ENCODE measurements around the gene CHTF18. TPM values are rescaled to one million over a fixed set of nuclear protein-coding genes. Genes with fewer than 3 reads are reported as not detected.
A peak's percentile ranks its signal among the peaks of the same experiment; 100 is the strongest.

Gene CHTF18
- total RNA-seq, 2 donors from 2014 or later = 74.5 to 97.8 TPM

- Mint-ChIP-seq H3K27me3 (ENCODE audit: low read depth) (no peaks in the 10 kb centered on the region), H3K4me3 (no peak overlapping the region), H3K9me3 (no peaks in the 10 kb centered on the region), H3K4me1 (ENCODE audit: low read depth) (peaks cover 6% of the 10 kb centered on the region), H3K27ac (no peak overlapping the region), H3K36me3 (ENCODE audit: insufficient read depth in 2 of 2) (peaks cover 0 to 18% of the 10 kb centered on the region in 2 donors)
- no peak for ATAC-seq (replicated peaks in 1 of 2)
- DNase-seq = no peak
Observed at GRCh38 chr16:794853-795466, 6.5 kb downstream of the CHTF18 start.

GRCh38 chr16:795580-796229 lies 7.3 kb downstream of the CHTF18 start:
- H3K27me3 Mint-ChIP-seq (ENCODE audit: low read depth) = no peaks in the 10 kb centered on the region
- H3K4me3 Mint-ChIP-seq = no peak overlapping the region
- H3K4me1 Mint-ChIP-seq (ENCODE audit: low read depth) = peaks cover 6% of the 10 kb centered on the region
- no peak overlapping the region for H3K27ac Mint-ChIP-seq
- H3K9me3 Mint-ChIP-seq = no peaks in the 10 kb centered on the region
- peaks cover 0 to 18% of the 10 kb centered on the region in 2 donors for H3K36me3 Mint-ChIP-seq (ENCODE audit: insufficient read depth in 2 of 2)
- no peak for ATAC-seq (replicated peaks in 1 of 2)
- no peak for DNase-seq

- no peak for DNase-seq
- Mint-ChIP-seq H3K4me1 (ENCODE audit: low read depth) (peaks cover 3% of the 10 kb centered on the region), H3K36me3 (ENCODE audit: insufficient read depth in 2 of 2) (peaks cover 0 to 11% of the 10 kb centered on the region in 2 donors), H3K9me3 (no peaks in the 10 kb centered on the region), H3K27me3 (ENCODE audit: low read depth) (no peaks in the 10 kb centered on the region), H3K4me3 (no peak overlapping the region), H3K27ac (no peak overlapping the region)
- ATAC-seq (replicated peaks in 1 of 2) = no peak
Observed at GRCh38 chr16:796296-797119, 8.1 kb downstream of the CHTF18 start.

GRCh38 chr16:797120-797420 lies 8.7 kb downstream of the CHTF18 start:
- ATAC-seq (replicated peaks in 1 of 2) = peak; percentile 44 to 50
- Mint-ChIP-seq H3K27me3 (ENCODE audit: low read depth) (no peaks in the 10 kb centered on the region), H3K4me3 (no peak overlapping the region), H3K27ac (no peak overlapping the region), H3K4me1 (ENCODE audit: low read depth) (no peaks in the 10 kb centered on the region), H3K9me3 (no peaks in the 10 kb centered on the region), H3K36me3 (ENCODE audit: insufficient read depth in 2 of 2) (peaks cover 0 to 8% of the 10 kb centered on the region in 2 donors)
- DNase-seq = peak in 1 of 2 donors; percentile 26

GRCh38 chr16:797686-798085 lies 9.3 kb downstream of the CHTF18 start:
- no peaks in the 10 kb centered on the region for H3K27me3 Mint-ChIP-seq (ENCODE audit: low read depth)
- H3K27ac Mint-ChIP-seq = no peak overlapping the region
- H3K4me3 Mint-ChIP-seq = no peak overlapping the region
- H3K4me1 Mint-ChIP-seq (ENCODE audit: low read depth) = no peaks in the 10 kb centered on the region
- peaks cover 0 to 8% of the 10 kb centered on the region in 2 donors for H3K36me3 Mint-ChIP-seq (ENCODE audit: insufficient read depth in 2 of 2)
- DNase-seq (no peak), ATAC-seq (replicated peaks in 1 of 2) (no peak)
- H3K9me3 Mint-ChIP-seq = no peaks in the 10 kb centered on the region

- Mint-ChIP-seq H3K9me3 (no peaks in the 10 kb centered on the region), H3K4me1 (ENCODE audit: low read depth) (no peaks in the 10 kb centered on the region), H3K36me3 (ENCODE audit: insufficient read depth in 2 of 2) (peaks cover 0 to 8% of the 10 kb centered on the region in 2 donors), H3K4me3 (no peak overlapping the region), H3K27me3 (ENCODE audit: low read depth) (no peaks in the 10 kb centered on the region), H3K27ac (no peak overlapping the region)
- DNase-seq = no peak
- ATAC-seq (replicated peaks in 1 of 2) = no peak
Observed at GRCh38 chr16:798666-799065, 10.2 kb downstream of the CHTF18 start.

GRCh38 chr16:799111-799947 lies 10.9 kb downstream of the CHTF18 start:
- Mint-ChIP-seq H3K4me1 (ENCODE audit: low read depth) (no peaks in the 10 kb centered on the region), H3K4me3 (no peak overlapping the region), H3K36me3 (ENCODE audit: insufficient read depth in 2 of 2) (peaks cover 0 to 8% of the 10 kb centered on the region in 2 donors), H3K27me3 (ENCODE audit: low read depth) (no peaks in the 10 kb centered on the region), H3K9me3 (no peaks in the 10 kb centered on the region), H3K27ac (no peak overlapping the region)
- no peak for DNase-seq
- no peak for ATAC-seq (replicated peaks in 1 of 2)

GRCh38 chr16:799948-800833 lies 11.8 kb downstream of the CHTF18 start, which contains the start of gene GNG13:
TSS of gene GNG13 (minus strand) at chr16:800734. CDS start at chr16:799077, 1,657 bp downstream.
- DNase-seq (no peak), ATAC-seq (replicated peaks in 1 of 2) (peak in 1 of 2 donors; percentile 15)
- Mint-ChIP-seq H3K27me3 (ENCODE audit: low read depth) (no peaks in the 10 kb centered on the region), H3K4me3 (no peak within 1 kb of the TSS), H3K4me1 (ENCODE audit: low read depth) (no peaks in the 10 kb centered on the region), H3K36me3 (ENCODE audit: insufficient read depth in 2 of 2) (peaks cover 0 to 8% of the 10 kb centered on the region in 2 donors), H3K9me3 (no peaks in the 10 kb centered on the region), H3K27ac (no peak within 1 kb of the TSS)

GRCh38 chr16:800834-801511 lies 12.6 kb downstream of the CHTF18 start:
- Mint-ChIP-seq H3K27me3 (ENCODE audit: low read depth) (no peaks in the 10 kb centered on the region), H3K9me3 (no peaks in the 10 kb centered on the region), H3K36me3 (ENCODE audit: insufficient read depth in 2 of 2) (peaks cover 0 to 8% of the 10 kb centered on the region in 2 donors), H3K4me3 (no peak overlapping the region), H3K4me1 (ENCODE audit: low read depth) (peaks cover 2% of the 10 kb centered on the region), H3K27ac (no peak overlapping the region)
- DNase-seq (no peak), ATAC-seq (replicated peaks in 1 of 2) (peak in 1 of 2 donors; percentile 2)

GRCh38 chr16:801584-802363 lies 13.4 kb downstream of the CHTF18 start:
- Mint-ChIP-seq H3K27me3 (ENCODE audit: low read depth) (no peaks in the 10 kb centered on the region), H3K9me3 (no peaks in the 10 kb centered on the region), H3K27ac (no peak overlapping the region), H3K4me1 (ENCODE audit: low read depth) (peaks cover 7% of the 10 kb centered on the region), H3K4me3 (no peak overlapping the region), H3K36me3 (ENCODE audit: insufficient read depth in 2 of 2) (peaks cover 0 to 5% of the 10 kb centered on the region in 2 donors)
- ATAC-seq (replicated peaks in 1 of 2) = peak in 1 of 2 donors; percentile 18
- DNase-seq = no peak

GRCh38 chr16:802461-802860 lies 14.0 kb downstream of the CHTF18 start:
- H3K9me3 Mint-ChIP-seq = no peaks in the 10 kb centered on the region
- no peak overlapping the region for H3K27ac Mint-ChIP-seq
- no peak for ATAC-seq (replicated peaks in 1 of 2)
- DNase-seq = no peak
- H3K36me3 Mint-ChIP-seq (ENCODE audit: insufficient read depth in 2 of 2) = peaks cover 0 to 2% of the 10 kb centered on the region in 2 donors
- no peaks in the 10 kb centered on the region for H3K27me3 Mint-ChIP-seq (ENCODE audit: low read depth)
- no peak overlapping the region for H3K4me3 Mint-ChIP-seq
- peaks cover 7% of the 10 kb centered on the region for H3K4me1 Mint-ChIP-seq (ENCODE audit: low read depth)

Measured in activated T-cell treated with anti-CD3 and anti-CD28 coated beads, Interleukin-2, amount 50 U/mL, for 72 hours (primary cell).